OCI-LY1 (cell line): ENCODE measurements around the gene MFSD11.
"Not testable (repeated sequence)": the region's sequence is repeated elsewhere in the genome, so short reads cannot be mapped to it uniquely, and the experiment has no call there.

Source experiments
- EZH2 ChIP-seq: fragments of 200-600 bp; sonication (generic), shearing (Covaris generic); IDR thresholded peaks from 2 replicates; pipeline ENCODE4 v1.8.0; 2017; ENCODE audit warnings: borderline replicate concordance, mixed run types, mild to moderate bottlenecking, antibody characterized with exemption, low read length, moderate library complexity, mixed read lengths
- TF ChIP-seq, protein P1 (sequence below): fragments of 200-600 bp; sonication (generic), shearing (Covaris generic); IDR thresholded peaks from 2 replicates; pipeline ENCODE4 v1.5.1; 2017; ENCODE audit warnings: mild to moderate bottlenecking, antibody characterized with exemption, low read length, moderate library complexity, mixed read lengths

DNA sequence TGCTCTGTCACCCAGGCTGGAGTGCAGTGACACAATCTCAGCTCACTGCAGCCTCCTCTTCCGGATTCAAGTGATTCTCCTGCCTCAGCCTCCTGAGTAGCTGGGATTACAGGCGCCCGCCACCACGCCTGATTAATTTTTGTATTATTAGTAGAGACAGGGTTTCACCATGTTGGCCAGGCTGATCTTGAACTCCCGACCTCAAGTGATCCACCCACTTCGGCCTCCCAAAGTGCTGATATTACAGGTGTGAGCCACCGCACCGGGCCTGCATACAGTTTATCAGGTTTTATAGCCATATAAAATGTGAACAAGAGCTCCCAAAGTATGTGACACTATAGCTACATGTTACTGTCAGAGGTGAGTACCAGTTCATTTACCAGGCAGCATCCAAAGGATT lies 14.9 kb upstream of the MFSD11 start:
- TF ChIP-seq, protein P1, sequence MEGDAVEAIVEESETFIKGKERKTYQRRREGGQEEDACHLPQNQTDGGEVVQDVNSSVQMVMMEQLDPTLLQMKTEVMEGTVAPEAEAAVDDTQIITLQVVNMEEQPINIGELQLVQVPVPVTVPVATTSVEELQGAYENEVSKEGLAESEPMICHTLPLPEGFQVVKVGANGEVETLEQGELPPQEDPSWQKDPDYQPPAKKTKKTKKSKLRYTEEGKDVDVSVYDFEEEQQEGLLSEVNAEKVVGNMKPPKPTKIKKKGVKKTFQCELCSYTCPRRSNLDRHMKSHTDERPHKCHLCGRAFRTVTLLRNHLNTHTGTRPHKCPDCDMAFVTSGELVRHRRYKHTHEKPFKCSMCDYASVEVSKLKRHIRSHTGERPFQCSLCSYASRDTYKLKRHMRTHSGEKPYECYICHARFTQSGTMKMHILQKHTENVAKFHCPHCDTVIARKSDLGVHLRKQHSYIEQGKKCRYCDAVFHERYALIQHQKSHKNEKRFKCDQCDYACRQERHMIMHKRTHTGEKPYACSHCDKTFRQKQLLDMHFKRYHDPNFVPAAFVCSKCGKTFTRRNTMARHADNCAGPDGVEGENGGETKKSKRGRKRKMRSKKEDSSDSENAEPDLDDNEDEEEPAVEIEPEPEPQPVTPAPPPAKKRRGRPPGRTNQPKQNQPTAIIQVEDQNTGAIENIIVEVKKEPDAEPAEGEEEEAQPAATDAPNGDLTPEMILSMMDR: not testable (repeated sequence)
- not testable (repeated sequence) for TF ChIP-seq EZH2
